Measurements from ENCODE around the gene NHSL1.
A peak's percentile ranks its signal among the peaks of the same experiment; 100 is the strongest.

Gene NHSL1

DNA sequence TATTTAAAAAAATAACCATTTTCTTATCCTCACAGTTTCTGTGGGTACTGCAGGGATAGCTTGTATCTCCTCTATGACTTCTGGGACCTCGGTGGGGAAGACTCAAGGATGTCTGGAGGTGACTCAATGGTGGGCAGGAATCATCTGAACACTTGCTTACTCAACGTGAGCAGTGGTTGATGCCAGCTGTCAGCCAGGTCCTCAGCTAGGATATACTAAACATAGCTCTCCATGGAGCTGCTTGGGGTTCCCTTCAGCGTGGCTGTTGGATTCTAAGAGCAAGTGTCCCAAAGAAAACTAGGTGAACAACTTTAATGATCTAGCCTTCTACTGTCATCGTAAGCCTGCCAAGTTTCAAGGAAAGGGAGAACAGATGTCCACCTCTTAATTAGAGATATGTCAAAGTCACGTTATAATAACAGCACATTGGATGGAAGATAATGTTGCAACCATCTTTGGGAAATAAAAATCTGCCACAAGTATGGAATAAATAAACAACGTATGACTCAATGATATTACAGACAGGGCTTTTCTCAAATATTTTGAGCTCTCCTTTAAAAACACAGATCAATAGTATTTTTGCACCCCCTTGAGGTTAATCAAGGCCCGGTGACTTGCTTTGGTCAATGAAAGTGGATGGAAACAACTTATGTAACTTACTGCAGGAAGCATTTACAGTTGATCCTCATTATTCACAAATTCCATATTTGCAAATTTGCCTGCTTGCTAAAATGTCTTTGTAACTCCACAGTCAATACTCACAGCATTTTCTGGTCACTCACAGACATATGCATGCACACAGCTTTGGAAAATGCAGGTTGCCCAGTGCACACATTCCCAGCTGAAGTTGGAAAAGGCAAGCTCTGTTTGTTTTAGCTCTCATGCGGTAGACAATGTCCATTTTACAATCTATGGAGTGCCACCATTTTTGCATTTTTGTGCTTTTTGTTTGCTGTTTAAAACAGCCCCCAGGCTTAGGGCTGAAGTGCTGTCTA, 101.9 kb downstream of the NHSL1 start:
- no peak for ATAC-seq

- no peak for ATAC-seq
Measured at GRCh38 chr6:138396709-138397108, 102.6 kb downstream of the NHSL1 start.

- ATAC-seq = no peak
Measured at GRCh38 chr6:138393871-138394783, 105.2 kb downstream of the NHSL1 start.

DNA sequence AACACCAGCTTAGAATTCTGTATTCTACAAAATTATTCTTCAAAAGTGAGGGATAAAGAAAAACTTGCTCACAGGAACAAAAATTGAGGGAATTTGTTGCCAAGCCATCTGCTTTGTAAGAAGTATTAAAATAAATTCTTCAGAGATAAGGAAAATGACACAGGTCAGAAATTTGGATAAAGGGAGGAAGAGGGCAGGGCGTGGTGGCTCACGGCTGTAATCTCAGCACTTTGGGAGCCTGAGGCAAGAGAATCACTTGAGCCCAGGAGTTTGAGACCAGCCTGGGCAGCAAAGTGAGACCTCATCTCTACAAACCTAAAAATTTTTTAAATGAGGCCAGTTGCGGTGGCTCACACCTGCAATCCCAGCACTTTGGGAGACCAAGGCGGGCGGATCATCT, 109.7 kb downstream of the NHSL1 start:
- ATAC-seq = no peak

DNA sequence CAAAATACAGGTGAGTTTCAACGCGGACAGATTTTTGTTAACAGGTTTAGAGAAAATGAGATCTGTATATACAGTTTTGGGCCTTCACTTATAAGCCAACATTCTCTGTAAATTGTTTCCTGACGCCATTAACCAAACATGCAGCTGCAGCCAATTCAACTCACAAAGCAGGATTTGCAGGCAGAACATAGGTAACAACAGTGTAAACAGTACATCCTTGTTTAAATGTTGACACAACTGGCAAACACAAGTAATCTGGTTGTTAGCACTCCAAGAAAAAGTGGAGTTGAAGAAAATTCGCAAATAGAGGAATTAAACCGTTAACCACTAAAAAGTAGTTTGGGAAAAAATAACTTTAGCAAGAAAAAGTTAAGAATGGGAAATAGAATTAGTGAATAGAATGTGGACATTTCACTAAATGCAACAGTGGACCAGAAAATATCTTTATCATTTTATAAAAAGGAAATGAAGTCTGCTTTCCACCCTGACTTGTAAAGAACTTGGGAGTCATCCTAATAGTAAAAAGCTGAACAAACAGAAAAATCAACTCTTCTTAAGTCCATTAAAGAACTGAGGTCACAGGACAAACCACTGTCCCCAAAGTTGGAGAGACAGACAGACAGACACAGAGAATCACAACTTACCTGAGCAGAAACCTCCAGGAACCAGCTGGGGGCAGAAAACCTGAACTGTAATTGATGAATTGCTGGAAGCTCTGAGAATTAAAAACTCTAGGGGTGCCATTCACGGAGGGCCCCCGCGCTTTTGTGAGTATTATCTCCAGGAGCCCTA, 111.5 kb downstream of the NHSL1 start:
- no peak for ATAC-seq

DNA sequence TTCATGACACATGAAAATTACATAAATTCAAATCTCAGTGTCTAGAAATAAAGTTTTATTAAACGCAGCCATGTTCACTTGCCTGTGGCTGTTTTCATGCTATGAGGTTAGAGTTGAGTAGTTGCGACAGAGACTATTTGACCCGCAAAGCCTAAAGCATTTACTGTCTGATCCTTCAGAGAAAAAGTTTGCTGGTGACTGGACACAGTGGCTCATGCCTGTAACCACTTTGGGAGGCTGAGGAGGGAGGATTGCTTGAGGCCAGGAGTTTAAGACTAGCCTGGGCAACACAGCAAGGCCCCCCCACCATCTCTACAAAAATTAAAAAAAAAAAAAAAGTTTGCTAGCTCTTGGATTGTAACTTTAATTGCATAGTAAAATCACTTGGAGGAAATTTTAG, 112.4 kb downstream of the NHSL1 start:
- ATAC-seq = no peak

DNA sequence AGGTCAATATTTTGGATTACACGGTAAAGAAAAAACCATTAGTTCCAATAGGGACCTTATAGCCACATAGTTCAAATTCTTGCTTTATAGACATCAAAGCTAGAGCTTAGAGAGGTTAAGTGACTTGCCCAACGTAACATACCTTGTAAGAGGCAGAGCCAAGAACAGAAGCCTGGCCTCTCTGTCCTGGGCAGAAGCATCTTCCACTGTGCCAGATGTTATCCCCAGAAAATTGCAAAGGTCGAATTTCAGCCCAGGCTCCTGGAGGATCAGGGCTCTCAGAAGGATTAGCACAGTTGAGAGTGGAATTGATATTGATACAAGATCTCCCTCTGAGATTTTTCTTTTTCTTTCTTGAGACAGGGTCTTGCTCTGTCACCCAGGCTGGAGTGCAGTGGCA, 115.5 kb downstream of the NHSL1 start:
- ATAC-seq = no peak

DNA sequence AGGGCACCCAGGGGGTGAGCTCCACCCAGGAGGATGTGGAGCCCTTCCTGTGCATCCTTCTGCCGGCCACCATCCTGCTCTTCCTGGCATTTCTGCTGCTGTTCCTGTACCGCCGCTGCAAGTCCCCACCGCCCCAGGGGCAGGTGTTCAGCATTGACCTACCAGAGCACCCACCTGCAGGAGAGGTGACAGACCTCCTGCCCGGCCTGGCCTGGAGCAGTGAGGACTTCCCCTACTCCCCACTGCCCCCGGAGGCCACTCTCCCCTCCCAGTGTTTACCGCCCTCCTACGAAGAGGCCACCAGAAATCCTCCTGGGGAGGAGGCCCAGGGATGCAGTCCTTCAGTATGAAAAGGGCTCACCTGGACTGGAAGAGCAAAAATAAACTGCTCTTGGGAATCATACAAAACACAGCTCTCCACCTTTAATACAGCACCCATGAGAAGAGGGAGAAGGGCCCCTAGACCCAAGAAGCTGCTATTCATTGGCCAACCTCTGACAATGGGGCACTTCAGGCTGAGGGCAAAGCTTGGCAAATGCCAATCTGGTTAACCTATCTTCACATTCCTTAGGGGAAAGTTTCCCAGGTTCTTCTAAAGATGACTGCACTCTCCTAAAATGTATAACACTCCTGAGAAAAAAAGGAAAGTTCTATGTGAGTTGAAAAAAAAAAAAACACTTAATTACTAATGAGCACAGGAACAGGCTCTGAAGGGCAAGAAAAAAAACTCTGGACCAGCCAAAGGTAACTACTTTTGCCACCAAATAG, 116.6 kb downstream of the NHSL1 start:
- no peak for ATAC-seq

DNA sequence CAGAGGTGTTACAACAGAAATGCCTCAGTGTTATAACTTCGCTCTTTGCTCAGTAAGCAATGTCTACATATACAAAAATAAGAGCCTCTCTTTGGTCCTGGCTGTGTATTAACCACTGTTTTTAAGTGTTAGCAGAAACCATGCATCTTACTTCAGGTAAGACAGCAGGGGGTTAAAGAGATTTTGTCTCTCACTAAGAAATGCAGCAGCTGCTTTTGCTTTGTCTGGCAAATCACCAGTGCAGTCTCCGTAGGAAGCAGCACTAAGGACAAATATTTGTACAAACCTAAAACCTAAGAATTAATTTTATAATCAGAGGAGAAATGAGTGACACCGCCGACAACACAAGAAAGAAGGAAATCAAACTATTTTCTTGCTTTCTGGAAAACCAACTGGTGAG, 120.8 kb downstream of the NHSL1 start:
- no peak for ATAC-seq

DNA sequence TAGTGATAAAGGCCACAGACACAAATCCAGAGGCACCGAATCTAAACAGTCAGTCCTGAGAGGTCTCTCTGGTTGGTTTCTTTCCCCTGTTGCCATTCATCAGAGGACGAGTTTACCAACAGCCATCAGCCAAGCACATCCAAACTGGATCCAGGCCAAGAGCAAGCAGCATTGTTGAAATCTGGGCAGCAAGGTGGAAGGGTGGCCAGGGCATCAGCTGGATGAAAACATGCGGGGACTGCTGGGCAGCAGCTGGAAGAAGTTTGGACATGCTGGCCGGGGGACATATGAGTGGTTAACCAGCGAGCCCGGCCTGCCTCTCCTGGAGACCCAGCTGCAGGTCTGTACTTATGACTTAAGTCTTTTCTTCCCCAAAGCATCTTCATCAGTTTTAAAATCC, 121.5 kb downstream of the NHSL1 start, which contains the start of gene SMIM28:
TSS of gene SMIM28 (plus strand) at position 62 of the 400 bp plus-strand sequence. CDS start at position 230, 168 bp downstream.
- ATAC-seq = no peak

DNA sequence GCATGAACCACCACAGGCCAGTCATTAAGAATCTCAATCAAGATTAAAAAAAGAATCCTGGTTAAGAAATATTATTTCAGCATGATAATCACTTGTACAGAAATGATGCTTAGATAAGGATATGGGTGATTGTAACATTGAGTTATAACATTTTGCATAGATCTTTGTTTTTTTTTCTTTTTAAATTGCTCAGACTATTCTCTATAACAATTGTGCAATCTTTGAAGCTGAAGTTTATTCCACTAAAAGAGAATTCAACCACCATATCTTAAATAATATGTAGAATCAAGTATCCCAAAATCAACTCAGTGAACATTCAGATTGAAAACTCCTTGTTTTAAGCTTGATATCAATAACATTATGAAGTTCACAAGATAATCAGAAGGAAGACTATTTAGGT, 122.3 kb downstream of the NHSL1 start:
- no peak for ATAC-seq

- ATAC-seq = no peak
Measured at GRCh38 chr6:138374815-138375214, 124.5 kb downstream of the NHSL1 start.

DNA sequence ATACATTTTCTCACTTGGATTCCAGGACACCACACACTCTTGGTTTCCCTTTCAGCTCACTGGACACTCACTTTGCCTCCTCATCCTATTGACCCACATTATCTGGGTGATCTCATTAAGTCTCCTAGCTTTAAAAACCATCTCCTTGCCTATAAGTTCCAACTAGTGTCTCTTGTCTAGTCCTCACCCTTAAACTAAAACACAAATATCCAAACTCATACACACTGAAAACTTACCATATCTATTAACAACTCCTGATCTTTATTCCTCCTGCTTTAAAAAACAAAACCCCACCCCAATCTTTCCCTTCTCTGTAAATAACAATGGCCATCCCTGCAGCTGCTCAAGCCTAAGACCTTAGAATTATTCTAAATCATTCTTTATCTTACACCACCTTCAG, 125.1 kb downstream of the NHSL1 start:
- ATAC-seq = no peak

DNA sequence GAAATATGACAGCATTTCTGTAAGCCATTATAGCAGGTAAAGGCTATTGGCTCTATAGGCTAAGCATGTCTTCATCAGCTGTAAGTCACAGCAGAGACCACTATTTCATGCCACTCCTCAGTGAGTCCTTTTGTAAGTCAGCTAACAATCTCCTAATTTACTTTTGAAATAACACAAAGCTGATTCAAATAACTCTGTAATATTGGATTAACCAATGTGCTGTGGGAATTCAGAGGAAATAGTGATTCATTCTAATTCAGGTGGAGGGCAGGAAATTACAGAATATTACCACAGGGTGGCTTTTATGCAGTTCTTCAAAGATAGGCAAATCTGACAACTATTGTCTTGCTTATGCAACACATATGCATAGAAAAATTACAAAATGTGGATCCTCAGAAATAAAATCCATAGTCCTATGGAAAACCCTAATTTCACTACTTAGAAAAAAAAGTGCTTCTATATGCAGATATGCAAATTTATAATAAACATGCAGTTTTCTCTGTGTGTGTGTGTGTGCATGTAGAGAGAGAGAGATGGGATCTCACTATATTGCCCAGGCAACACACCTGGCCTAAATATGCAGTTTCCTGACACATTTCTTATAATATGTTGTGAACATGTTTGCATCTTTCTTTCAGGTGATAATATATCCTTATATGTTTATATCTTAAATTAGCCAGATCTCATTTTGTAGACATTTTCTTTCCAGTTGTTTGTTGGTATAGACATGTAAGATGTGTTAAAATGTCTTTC, 126.4 kb downstream of the NHSL1 start:
- peak; percentile 35 to 45 for ATAC-seq

Measured in activated CD4-positive, CD25-positive, alpha-beta regulatory T cell treated with anti-CD3 and anti-CD28 coated beads, Interleukin-2, amount 50 U/mL, for 24 hours (primary cell).